ENCODE results near the gene ENTPD2. TPM values are rescaled to one million over a fixed set of nuclear protein-coding genes. Genes with fewer than 3 reads are reported as not detected.

ENTPD2 gene
- total and polyA plus RNA-seq, 2 donors (not counting 3 experiments of a cell fraction or from before 2014, with no cell fraction given): not detected

- CTCF ChIA-PET: interaction anchor here (2.3 kb wide), 1 partner anchor 33 kb away, joined by 16 read pairs; no protein-coding TSS in a partner anchor
- Histone ChIP-seq H3K9me1 (replicated peaks; ENCODE audit: control insufficient read depth, extremely low read depth, insufficient read depth, low read length) (no peaks in the 10 kb centered on the region), H3K4me1 (ENCODE audit: control insufficient read depth, extremely low read depth, insufficient read depth, low read length) (no peaks in the 10 kb centered on the region), H3K4me3 (replicated peaks in 1 of 3; ENCODE audit: insufficient read depth in 1 of 3, low read depth in 1 of 3, low read length in 3 of 3) (no peak overlapping the region), H3K9ac (replicated peaks; ENCODE audit: extremely low read depth, insufficient read depth, low read length) (no peak overlapping the region), H3K27me3 (ENCODE audit: control insufficient read depth in 2 of 2, insufficient read depth in 2 of 2, low read length in 2 of 2) (no peaks in the 10 kb centered on the region), H3K9me3 (replicated peaks; ENCODE audit: control insufficient read depth, insufficient read depth, low read length) (no peaks in the 10 kb centered on the region), H3K27ac (ENCODE audit: insufficient read depth, low read depth, low read length) (no peak overlapping the region), H3K4me2 (ENCODE audit: insufficient read depth, low read length) (no peak overlapping the region), H3K36me3 (ENCODE audit: control insufficient read depth in 2 of 2, extremely low read depth in 1 of 2, insufficient read depth in 2 of 2, low read length in 2 of 2) (no peaks in the 10 kb centered on the region), H3K79me2 (ENCODE audit: control insufficient read depth, insufficient read depth, low read length) (no peaks in the 10 kb centered on the region), H4K20me1 (replicated peaks; ENCODE audit: control insufficient read depth, extremely low read depth, insufficient read depth, low read length) (no peaks in the 10 kb centered on the region), H2AFZ (ENCODE audit: low read depth, low read length) (no peak overlapping the region)
- intact Hi-C loops (cut with micrococcal nuclease) (no loop called here), dilution Hi-C loops (cut with MboI; ENCODE audit: extremely low pct_ligation_motif_present, low sequenced_read_pairs) (no loop called here)
- BruUV-seq (replicated peaks): TSS peak; percentile 81
- peak; percentile 12 for FAIRE-seq
- no peak for DNase-seq (ENCODE audit: low read depth, low spot score)
- no peak for TF ChIP-seq MYC (IDR thresholded peaks at IDR 0.05; ENCODE audit: low read depth, low read length)
- no peak for TF ChIP-seq EZH2 (IDR thresholded peaks at IDR 0.05; ENCODE audit: borderline replicate concordance, low read depth, low read length, severe bottlenecking)
- TF ChIP-seq POLR2A (IDR thresholded peaks at IDR 0.05; ENCODE audit: low read depth, low read length): no peak
- TF ChIP-seq JUN (IDR thresholded peaks at IDR 0.05; ENCODE audit: borderline replicate concordance, insufficient read depth, insufficient read length, low read depth): no peak
- TF ChIP-seq GATA2 (IDR thresholded peaks at IDR 0.05; ENCODE audit: insufficient read depth, insufficient read length, low read depth, low read length): no peak
- no peak for TF ChIP-seq CTCF (IDR thresholded peaks at IDR 0.05; ENCODE audit: extremely low read depth in 1 of 2, insufficient read depth in 1 of 2, low read depth in 1 of 2, low read length in 2 of 2)
- TF ChIP-seq MAX (IDR thresholded peaks at IDR 0.05; ENCODE audit: insufficient read depth, insufficient read length): no peak
- no peak for TF ChIP-seq FOS (IDR thresholded peaks at IDR 0.05; ENCODE audit: borderline replicate concordance, insufficient read depth, low read length)
- TF ChIP-seq POLR2AphosphoS5 (IDR thresholded peaks at IDR 0.05; ENCODE audit: insufficient read depth, low read depth, low read length): no peak
- POLR2A ChIA-PET: no interaction called here
These were observed 8.5 kb upstream of the ENTPD2 start for GRCh38 chr9:137062384-137062783.
